GM19238 (cell line): ENCODE results near the gene QPRT.
A peak's percentile ranks its signal among the peaks of the same experiment; 100 is the strongest.
"Not testable (repeated sequence)": the region's sequence is repeated elsewhere in the genome, so short reads cannot be mapped to it uniquely, and the experiment has no call there.

Experiments used
- DNase-seq: peaks from one replicate; pipeline ENCODE4 v3.0.0; 2011; ENCODE audit warnings: low spot score; ENCODE audit not compliant: insufficient read length

The QPRT gene

GRCh38 chr16:29717113-29717512, 38.1 kb downstream of the QPRT start:
- no peak for DNase-seq

GRCh38 chr16:29719063-29719462, 40.1 kb downstream of the QPRT start:
- no peak for DNase-seq

- no peak for DNase-seq
Measured at GRCh38 chr16:29720703-29721102, 41.7 kb downstream of the QPRT start.

GRCh38 chr16:29721167-29721879, 42.3 kb downstream of the QPRT start:
- not testable (repeated sequence) for DNase-seq

- DNase-seq = no peak
Measured at GRCh38 chr16:29726845-29727377, 47.9 kb downstream of the QPRT start.

- no peak for DNase-seq
Measured at GRCh38 chr16:29727452-29727851, 48.5 kb downstream of the QPRT start.

GRCh38 chr16:29729116-29729521, 50.1 kb downstream of the QPRT start:
- DNase-seq = no peak

GRCh38 chr16:29730649-29731048, 51.7 kb downstream of the QPRT start:
- DNase-seq = no peak

GRCh38 chr16:29731768-29732601, 53.0 kb downstream of the QPRT start:
- not testable (repeated sequence) for DNase-seq

GRCh38 chr16:29734786-29735185, 55.8 kb downstream of the QPRT start:
- DNase-seq = no peak

- no peak for DNase-seq
Measured at GRCh38 chr16:29736112-29736511, 57.1 kb downstream of the QPRT start.

- DNase-seq = no peak
Measured at GRCh38 chr16:29736764-29737163, 57.8 kb downstream of the QPRT start.

- no peak for DNase-seq
Measured at GRCh38 chr16:29737713-29738112, 58.7 kb downstream of the QPRT start.

- DNase-seq = peak; percentile 45
Measured at GRCh38 chr16:29738514-29738913, 59.5 kb downstream of the QPRT start.

GRCh38 chr16:29739927-29740629, 61.1 kb downstream of the QPRT start:
- DNase-seq = not testable (repeated sequence)

- not testable (repeated sequence) for DNase-seq
Measured at GRCh38 chr16:29740630-29741015, 61.6 kb downstream of the QPRT start.

GRCh38 chr16:29742683-29743275, 63.8 kb downstream of the QPRT start:
- DNase-seq = no peak

GRCh38 chr16:29743475-29743826, 64.5 kb downstream of the QPRT start:
- DNase-seq = no peak

GRCh38 chr16:29743827-29744531, 65.0 kb downstream of the QPRT start:
- DNase-seq = no peak

GRCh38 chr16:29744541-29745101, 65.6 kb downstream of the QPRT start:
- no peak for DNase-seq
